HCT116 (cell line): ENCODE data around the gene ITM2C.

Experiments
- POLR2AphosphoS5 ChIP-seq: IDR thresholded peaks from 2 replicates; pipeline ENCODE4 v1.6.1; 2011; ENCODE audit warnings: mild to moderate bottlenecking, low read depth, low read length, moderate library complexity
- TF ChIP-seq, protein P1 (sequence below), 3 experiments: fragments of 200-600 bp in 1 of 3; sonication (generic) in 1 of 3; IDR thresholded peaks in 2 of 3; conservative IDR thresholded peaks in 1 of 3; 2 replicates each; pipeline ENCODE4 v1.5.1; 2012 to 2017; ENCODE audit warnings: low read depth in 2 of 3, low read length in 2 of 3, antibody characterized with exemption in 1 of 3, borderline replicate concordance in 1 of 3, control low read depth in 1 of 3, mild to moderate bottlenecking in 1 of 3, mixed read lengths in 1 of 3, mixed run types in 1 of 3, moderate library complexity in 1 of 3; ENCODE audit not compliant: insufficient read depth in 1 of 3
- TF ChIP-seq, protein P2 (sequence below): IDR thresholded peaks from 2 replicates; pipeline ENCODE4 v1.6.1; 2011; ENCODE audit warnings: mild to moderate bottlenecking, low read length, moderate library complexity; ENCODE audit not compliant: insufficient replicate concordance; ENCODE audit errors: extremely low read depth

DNA sequence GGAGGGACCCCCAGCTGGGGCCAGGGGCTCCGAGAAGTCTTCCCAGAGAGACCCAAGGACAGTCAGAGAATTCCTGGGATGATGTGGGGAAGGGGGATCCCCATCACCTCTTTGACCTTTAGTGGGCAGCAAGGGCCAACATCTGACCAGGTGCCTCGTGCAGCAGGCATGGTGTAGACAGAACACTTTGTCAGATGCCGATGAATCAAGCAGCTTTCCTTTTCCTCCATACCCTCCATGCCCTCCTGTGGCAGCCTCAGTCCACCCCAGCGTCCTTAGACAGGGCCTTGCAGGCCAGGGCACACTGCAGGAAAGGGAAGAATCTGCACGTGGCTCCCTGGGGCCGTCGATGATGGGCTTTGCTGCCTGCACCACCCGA, 34.0 kb downstream of the ITM2C start:
- TF ChIP-seq, protein P1, sequence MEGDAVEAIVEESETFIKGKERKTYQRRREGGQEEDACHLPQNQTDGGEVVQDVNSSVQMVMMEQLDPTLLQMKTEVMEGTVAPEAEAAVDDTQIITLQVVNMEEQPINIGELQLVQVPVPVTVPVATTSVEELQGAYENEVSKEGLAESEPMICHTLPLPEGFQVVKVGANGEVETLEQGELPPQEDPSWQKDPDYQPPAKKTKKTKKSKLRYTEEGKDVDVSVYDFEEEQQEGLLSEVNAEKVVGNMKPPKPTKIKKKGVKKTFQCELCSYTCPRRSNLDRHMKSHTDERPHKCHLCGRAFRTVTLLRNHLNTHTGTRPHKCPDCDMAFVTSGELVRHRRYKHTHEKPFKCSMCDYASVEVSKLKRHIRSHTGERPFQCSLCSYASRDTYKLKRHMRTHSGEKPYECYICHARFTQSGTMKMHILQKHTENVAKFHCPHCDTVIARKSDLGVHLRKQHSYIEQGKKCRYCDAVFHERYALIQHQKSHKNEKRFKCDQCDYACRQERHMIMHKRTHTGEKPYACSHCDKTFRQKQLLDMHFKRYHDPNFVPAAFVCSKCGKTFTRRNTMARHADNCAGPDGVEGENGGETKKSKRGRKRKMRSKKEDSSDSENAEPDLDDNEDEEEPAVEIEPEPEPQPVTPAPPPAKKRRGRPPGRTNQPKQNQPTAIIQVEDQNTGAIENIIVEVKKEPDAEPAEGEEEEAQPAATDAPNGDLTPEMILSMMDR (IDR thresholded peaks at IDR 0.05 in 2 of 3, conservative IDR thresholded peaks at IDR 0.05 in 1 of 3; ENCODE audit: borderline replicate concordance in 1 of 3, insufficient read depth in 1 of 3, low read depth in 2 of 3, low read length in 2 of 3): no peak
- TF ChIP-seq, protein P2, sequence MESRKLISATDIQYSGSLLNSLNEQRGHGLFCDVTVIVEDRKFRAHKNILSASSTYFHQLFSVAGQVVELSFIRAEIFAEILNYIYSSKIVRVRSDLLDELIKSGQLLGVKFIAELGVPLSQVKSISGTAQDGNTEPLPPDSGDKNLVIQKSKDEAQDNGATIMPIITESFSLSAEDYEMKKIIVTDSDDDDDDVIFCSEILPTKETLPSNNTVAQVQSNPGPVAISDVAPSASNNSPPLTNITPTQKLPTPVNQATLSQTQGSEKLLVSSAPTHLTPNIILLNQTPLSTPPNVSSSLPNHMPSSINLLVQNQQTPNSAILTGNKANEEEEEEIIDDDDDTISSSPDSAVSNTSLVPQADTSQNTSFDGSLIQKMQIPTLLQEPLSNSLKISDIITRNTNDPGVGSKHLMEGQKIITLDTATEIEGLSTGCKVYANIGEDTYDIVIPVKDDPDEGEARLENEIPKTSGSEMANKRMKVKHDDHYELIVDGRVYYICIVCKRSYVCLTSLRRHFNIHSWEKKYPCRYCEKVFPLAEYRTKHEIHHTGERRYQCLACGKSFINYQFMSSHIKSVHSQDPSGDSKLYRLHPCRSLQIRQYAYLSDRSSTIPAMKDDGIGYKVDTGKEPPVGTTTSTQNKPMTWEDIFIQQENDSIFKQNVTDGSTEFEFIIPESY: no peak
- TF ChIP-seq POLR2AphosphoS5: no peak
